IMR-90 (cell line): ENCODE measurements around the gene TMEM204. TPM values are rescaled to one million over a fixed set of nuclear protein-coding genes. Genes with fewer than 3 reads are reported as not detected.

Source experiments
- ELK1 ChIP-seq: fragments of 150-350 bp; IDR thresholded peaks from 2 replicates; pipeline ENCODE4 v1.6.1; 2016; ENCODE audit warnings: low read depth, mild to moderate bottlenecking, low read length, moderate library complexity, borderline replicate concordance
- polyA plus RNA-seq, 3 experiments: library from polyadenylated mRNA; depleted of rRNA; stranded (reverse); fragments of >200 nt; gene quantifications; 2 replicates each; pipeline ENCODE4 v1.2.3, GENCODE V29; 2012; ENCODE audit warnings: low replicate concordance in 1 of 3
- total RNA-seq: library from RNA; depleted of rRNA; stranded (reverse); fragments of >200 nt; gene quantifications from 2 replicates; pipeline ENCODE4 v1.2.3, GENCODE V29; 2012

TMEM204 gene
- total and polyA plus RNA-seq, 2 of the 4 experiments (the other 2 are of a cell fraction) = 7.0 to 12.3 TPM

GRCh38 chr16:1534021-1535020 lies 855 bp downstream of the TMEM204 start (continued):
- no peak for TF ChIP-seq ELK1
